K562 (cell line): ENCODE measurements around the gene PSMD9. TPM values are rescaled to one million over a fixed set of nuclear protein-coding genes. Genes with fewer than 3 reads are reported as not detected.

Source experiments
- CAMTA2 ChIP-seq: fragments of 250-450 bp; sonication (Bioruptor Pico); conservative IDR thresholded peaks from 2 replicates; pipeline ENCODE4 v1.5.1; 2022
- CBX5 ChIP-seq: IDR thresholded peaks from 2 replicates; pipeline ENCODE4 v1.6.1; 2014; ENCODE audit warnings: low read depth, borderline replicate concordance
- CREB1 ChIP-seq, 2 experiments: sonication (generic) in 1 of 2; formaldehyde crosslinking in 1 of 2; IDR thresholded peaks; 2 replicates each; pipeline versions ENCODE4 v1.6.1 to v1.8.0; 2012 to 2022; ENCODE audit warnings: inconsistent platforms in 1 of 2, mild to moderate bottlenecking in 1 of 2, missing genetic modification reagents in 1 of 2, moderate library complexity in 1 of 2
- EP400 ChIP-seq: fragments of 450-650 bp; IDR thresholded peaks from 2 replicates; pipeline ENCODE4 v1.6.1; 2017; ENCODE audit warnings: antibody characterized with exemption, mild to moderate bottlenecking, moderate library complexity
- FOXJ2 ChIP-seq: fragments of 200-800 bp; sonication (Bioruptor generic); IDR thresholded peaks from 2 replicates; pipeline ENCODE4 v1.6.1; 2016; ENCODE audit warnings: missing genetic modification characterization, missing compliant biosample characterization
- HIVEP1 ChIP-seq: fragments of 250-450 bp; sonication (Bioruptor Pico); IDR thresholded peaks from 2 replicates; pipeline ENCODE4 v1.4.0; 2020; ENCODE audit warnings: mild to moderate bottlenecking
- KDM4B ChIP-seq, 2 experiments: fragments of 450-650 bp in 1 of 2; sonication (generic) in 1 of 2; IDR thresholded peaks; 2 replicates each; pipeline ENCODE4 v1.6.1; 2016 to 2017; ENCODE audit warnings: borderline replicate concordance in 2 of 2, antibody characterized with exemption in 1 of 2, low read depth in 1 of 2, mild to moderate bottlenecking in 1 of 2
- KHSRP ChIP-seq: fragments of 450-650 bp; IDR thresholded peaks from 2 replicates; pipeline ENCODE4 v1.6.1; 2017
- LARP7 ChIP-seq: fragments of 450-650 bp; IDR thresholded peaks from 2 replicates; pipeline ENCODE4 v1.6.1; 2016
- MBD2 ChIP-seq: sonication (generic); IDR thresholded peaks from 2 replicates; pipeline ENCODE4 v1.6.1; 2016; ENCODE audit warnings: low read depth, borderline replicate concordance
- MCM5 ChIP-seq: fragments of 450-650 bp; IDR thresholded peaks from 2 replicates; pipeline ENCODE4 v1.6.1; 2016; ENCODE audit warnings: low read depth
- MEIS2 ChIP-seq: fragments of 450-650 bp; IDR thresholded peaks from 2 replicates; pipeline ENCODE4 v1.6.1; 2014; ENCODE audit warnings: mild to moderate bottlenecking; ENCODE audit not compliant: partially characterized antibody
- NFE2L1 ChIP-seq: fragments of 450-650 bp; IDR thresholded peaks from 2 replicates; pipeline ENCODE4 v1.6.1; 2016; ENCODE audit warnings: missing genetic modification characterization, low read depth, mild to moderate bottlenecking, missing compliant biosample characterization, moderate library complexity, borderline replicate concordance
- NFIX ChIP-seq: fragments of 250-450 bp; sonication (Bioruptor Pico); IDR thresholded peaks from 2 replicates; pipeline ENCODE4 v1.4.0; 2020; ENCODE audit warnings: low read depth, mild to moderate bottlenecking, moderate library complexity
- POLR2AphosphoS2 ChIP-seq: IDR thresholded peaks from 2 replicates; pipeline ENCODE4 v1.6.1; 2012; ENCODE audit warnings: low read length, improper control_type of control experiment
- POU5F1 ChIP-seq: fragments of 150-350 bp; IDR thresholded peaks from 2 replicates; pipeline ENCODE4 v1.6.1; 2014; ENCODE audit warnings: borderline replicate concordance, low read length, low read depth, mild to moderate bottlenecking; ENCODE audit not compliant: partially characterized antibody
- PTBP1 ChIP-seq: fragments of 200-400 bp; formaldehyde crosslinking; IDR thresholded peaks from 2 replicates; pipeline ENCODE4 v1.6.1; 2017; ENCODE audit warnings: low read depth, low read length
- RFX5 ChIP-seq: IDR thresholded peaks from 2 replicates; pipeline ENCODE4 v1.6.1; 2011; ENCODE audit warnings: low read depth, mild to moderate bottlenecking, improper control_type of control experiment, low read length
- SRSF9 ChIP-seq: fragments of 200-400 bp; formaldehyde crosslinking; IDR thresholded peaks from 2 replicates; pipeline ENCODE4 v1.6.1; 2017; ENCODE audit warnings: low read depth, low read length, borderline replicate concordance
- STAG1 ChIP-seq: sonication (generic); formaldehyde crosslinking; IDR thresholded peaks from 2 replicates; pipeline ENCODE4 v1.5.0; 2020; ENCODE audit warnings: missing genetic modification reagents, borderline replicate concordance
- TAF1 ChIP-seq: IDR thresholded peaks from 2 replicates; pipeline ENCODE4 v1.6.1; 2011; ENCODE audit warnings: mild to moderate bottlenecking, low read length, moderate library complexity; ENCODE audit not compliant: insufficient read depth, control insufficient read depth, severe bottlenecking; ENCODE audit errors: extremely low read depth
- TAF15 ChIP-seq: fragments of 200-400 bp; formaldehyde crosslinking; IDR thresholded peaks from 2 replicates; pipeline ENCODE4 v1.6.1; 2017; ENCODE audit warnings: mild to moderate bottlenecking, low read depth, low read length, moderate library complexity
- TARDBP ChIP-seq: fragments of 450-650 bp; IDR thresholded peaks from 2 replicates; pipeline ENCODE4 v1.6.1; 2016
- TCFL5 ChIP-seq: fragments of 250-450 bp; sonication (Bioruptor Pico); conservative IDR thresholded peaks from 2 replicates; pipeline ENCODE4 v1.6.1; 2021; ENCODE audit warnings: mild to moderate bottlenecking, moderate library complexity, matching md5 sums
- ZBTB7A ChIP-seq: IDR thresholded peaks from 2 replicates; pipeline ENCODE4 v1.6.1; 2011; ENCODE audit warnings: low read depth, mild to moderate bottlenecking, low read length, moderate library complexity, borderline replicate concordance; ENCODE audit not compliant: control insufficient read depth
- ZNF274 ChIP-seq: IDR thresholded peaks from 2 replicates; pipeline ENCODE4 v1.6.1; 2011; ENCODE audit warnings: low read depth, mild to moderate bottlenecking, low read length, moderate library complexity, borderline replicate concordance
- ZNF347 ChIP-seq: fragments of 450-650 bp; formaldehyde crosslinking; IDR thresholded peaks from 2 replicates; pipeline ENCODE4 v1.4.0; 2020; ENCODE audit warnings: low read depth, mild to moderate bottlenecking, moderate library complexity
- ZNF780A ChIP-seq: fragments of 250-450 bp; sonication (Bioruptor Pico); IDR thresholded peaks from 2 replicates; pipeline ENCODE4 v1.5.0; 2021; ENCODE audit warnings: mild to moderate bottlenecking
- polyA plus RNA-seq, 8 experiments: library from polyadenylated mRNA; depleted of rRNA in 4 of 8; stranded (reverse) in 5 of 8; unstranded in 3 of 8; fragments of >200 nt; fragmentation: Nextera tagmentation in 2 of 8; fragmentation: Illumina TruSeq in 1 of 8; extraction: Ambion mirVana in 2 of 8; extraction: Trizol in 1 of 8; gene quantifications; 2 replicates each; pipeline versions ENCODE4 v1.2.1 to v1.2.3, GENCODE V29; 2011 to 2014; ENCODE audit warnings: inconsistent platforms in 1 of 8, missing spikeins in 1 of 8
- total RNA-seq, 7 experiments: library from RNA; depleted of rRNA in 6 of 7; stranded (reverse); fragments of >200 nt in 6 of 7; fragmentation: Illumina TruSeq in 2 of 7; extraction: Trizol in 2 of 7; gene quantifications; 2 replicates each; pipeline versions ENCODE4 v1.2.1 to v1.2.3, GENCODE V29; 2011 to 2021; ENCODE audit warnings: low replicate concordance in 1 of 7

The PSMD9 gene
- total and polyA plus RNA-seq, 9 of the 15 experiments (the other 6 are each of a cell fraction or from before 2014, with no cell fraction given) = 12.2 to 143 (median 61.3) TPM

- 0 out of 2 replicates have a peak, but pooled peaks have one; percentile 32 for TF ChIP-seq EP400
- TF ChIP-seq CBX5 = no peak
- no peak for TF ChIP-seq POU5F1
- no peak for TF ChIP-seq TAF1
- TF ChIP-seq RFX5 = no peak
- TF ChIP-seq CAMTA2 (CRISPR knock-in tag) = no peak
- TF ChIP-seq MBD2 = no peak
- TF ChIP-seq CREB1 (IDR thresholded peaks at IDR 0.05) = no peak
- no peak for TF ChIP-seq CREB1 (CRISPR knock-in tag; IDR thresholded peaks at IDR 0.05)
- TF ChIP-seq POLR2AphosphoS2 = no peak
- no peak for TF ChIP-seq FOXJ2 (tag)
- no peak for TF ChIP-seq LARP7
- no peak for TF ChIP-seq KHSRP
- no peak for TF ChIP-seq KDM4B (IDR thresholded peaks at IDR 0.05; ENCODE audit: borderline replicate concordance in 2 of 2, low read depth in 1 of 2)
- peak; percentile 64 for TF ChIP-seq NFE2L1 (tag)
- TF ChIP-seq TCFL5 (CRISPR knock-in tag) = no peak
- TF ChIP-seq ZNF347 (CRISPR knock-in tag) = no peak
- no peak for TF ChIP-seq PTBP1
- TF ChIP-seq MEIS2 = peak; percentile 52
- no peak for TF ChIP-seq ZNF780A (CRISPR knock-in tag)
- TF ChIP-seq HIVEP1 (CRISPR knock-in tag) = no peak
- TF ChIP-seq SRSF9 = no peak
- TF ChIP-seq ZBTB7A = no peak
- TF ChIP-seq MCM5 = no peak
- no peak for TF ChIP-seq TAF15
- TF ChIP-seq TARDBP = no peak
- no peak for TF ChIP-seq NFIX (CRISPR knock-in tag)
- no peak for TF ChIP-seq STAG1 (CRISPR knock-in tag)
- TF ChIP-seq ZNF274 = no peak
Measured at GRCh38 chr12:121892673-121893561, 4.3 kb downstream of the PSMD9 start (continued).
